Left lung (tissue), 14 donors: ENCODE measurements around the gene CLK2. TPM values are rescaled to one million over a fixed set of nuclear protein-coding genes. Genes with fewer than 3 reads are reported as not detected.

Experiments
- ATAC-seq: fragments of 200-7000 bp; cut with Tn5 transposase; one replicate; pipeline ENCODE4 v1.9.1; 2020; ENCODE audit warnings: moderate library complexity
- DNase-seq, 4 donors: peaks; one replicate each; pipeline ENCODE4 v3.0.0-alpha.2; 2013 to 2020
- H3K27ac ChIP-seq, 2 donors: fragments of 200-600 bp; sonication (generic) in 1 of 2; one replicate each; pipeline versions ENCODE4 v1.5.0 to v1.8.0; 2020 to 2021
- H3K27me3 ChIP-seq, 2 donors: fragments of 200-600 bp; sonication (generic) in 1 of 2; one replicate each; pipeline versions ENCODE4 v1.5.0 to v1.8.0; 2020 to 2021
- H3K36me3 ChIP-seq, 2 donors: fragments of 200-600 bp; sonication (generic) in 1 of 2; one replicate each; pipeline versions ENCODE4 v1.5.0 to v1.8.0; 2020 to 2021
- H3K4me1 ChIP-seq, 2 donors: fragments of 200-600 bp; one replicate each; pipeline ENCODE4 v1.8.0; 2021
- H3K4me3 ChIP-seq, 2 donors: fragments of 200-600 bp; sonication (generic) in 1 of 2; one replicate each; pipeline versions ENCODE4 v1.5.0 to v1.8.0; 2020 to 2021; ENCODE audit warnings: mild to moderate bottlenecking in 1 of 2
- H3K9me3 ChIP-seq, 2 donors: fragments of 200-600 bp; sonication (generic) in 1 of 2; one replicate each; pipeline versions ENCODE4 v1.5.0 to v1.8.0; 2020 to 2021
- intact Hi-C, 2 donors: fragments of 100-400 bp; cut with DNase I; formaldehyde crosslinking; loops; one replicate each; pipeline versions ENCODE4 v1.11.2 to v1.14.2; 2022
- long read RNA-seq, 12 donors: library from polyadenylated mRNA in 2 of 12; unstranded in 2 of 12; transcript quantifications; one replicate each; pipeline ENCODE4 v2.0.0 and lab custom pipeline, GENCODE V29; 2019 to 2026
- polyA plus RNA-seq, 6 donors: library from polyadenylated mRNA; unstranded; fragments of 120-200 nt; gene quantifications; one replicate each; pipeline ENCODE4 v1.2.1, GENCODE V29; 2013; ENCODE audit not compliant: insufficient read length in 6 of 6
- total RNA-seq, 2 donors: library from RNA; stranded (reverse); fragmentation: NEBNext Ultra II Directional; extraction: Animal tissue kit (Norgen Biotek cat#: 25700); gene quantifications; one replicate each; pipeline ENCODE4 v1.2.1, GENCODE V29; 2021
- TF ChIP-seq, protein P1 (sequence below), 2 donors: fragments of 200-600 bp; sonication (generic) in 1 of 2; IDR thresholded peaks; one replicate each; pipeline versions ENCODE4 v1.5.0 to v1.8.0; 2021; ENCODE audit warnings: antibody characterized with exemption in 2 of 2
- donor health status: DM: no; HTN: yes; CAD: no.
- donor health status: DM: no; HTN: no; CAD: no.

The CLK2 gene
- total RNA-seq (10 to 100 TPM; 45.4 to 55.2 TPM), polyA plus RNA-seq (10 to 100 TPM; 70.0 to 94.8 (median 78.8) TPM)
- long read RNA-seq, donor 1, partial matches to known transcripts, result 49 of 62 reads
- long read RNA-seq, donor 1, other reads (novel, unspliced or antisense), result 5 of 62 reads
- long read RNA-seq, donor 2, transcript CLK2-203 (13 exons, 2,166 nt), result major isoform, 5 of 7 reads
- long read RNA-seq, donor 2, partial matches to known transcripts, result 0 of 7 reads
- long read RNA-seq, donor 2, other reads (novel, unspliced or antisense), result 0 of 7 reads
- long read RNA-seq, donor 3, partial matches to known transcripts, result 0 of 7 reads
- long read RNA-seq, donor 3, other reads (novel, unspliced or antisense), result 0 of 7 reads
- long read RNA-seq, donor 4, partial matches to known transcripts, result 2 of 4 reads
- long read RNA-seq, donor 4, other reads (novel, unspliced or antisense), result 2 of 4 reads
- long read RNA-seq, donor 5, partial matches to known transcripts, result 215 of 285 reads
- long read RNA-seq, donor 5, other reads (novel, unspliced or antisense), result 63 of 285 reads
- long read RNA-seq, donor 6, partial matches to known transcripts, result 0 of 6 reads
- long read RNA-seq, donor 6, other reads (novel, unspliced or antisense), result 0 of 6 reads
- long read RNA-seq, donor 7, partial matches to known transcripts, result 0 of 4 reads
- long read RNA-seq, donor 7, other reads (novel, unspliced or antisense), result 0 of 4 reads
- long read RNA-seq, donor 8, partial matches to known transcripts, result 205 of 253 reads
- long read RNA-seq, donor 8, other reads (novel, unspliced or antisense), result 40 of 253 reads
- long read RNA-seq, donor 9, result 0 reads
- long read RNA-seq, donor 10, partial matches to known transcripts, result 0 of 1 reads
- long read RNA-seq, donor 10, other reads (novel, unspliced or antisense), result 1 of 1 reads
- long read RNA-seq, donor 11, partial matches to known transcripts, result 0 of 2 reads
- long read RNA-seq, donor 11, other reads (novel, unspliced or antisense), result 0 of 2 reads
- long read RNA-seq, donor 12, partial matches to known transcripts, result 0 of 4 reads
- long read RNA-seq, donor 12, other reads (novel, unspliced or antisense), result 0 of 4 reads

DNA sequence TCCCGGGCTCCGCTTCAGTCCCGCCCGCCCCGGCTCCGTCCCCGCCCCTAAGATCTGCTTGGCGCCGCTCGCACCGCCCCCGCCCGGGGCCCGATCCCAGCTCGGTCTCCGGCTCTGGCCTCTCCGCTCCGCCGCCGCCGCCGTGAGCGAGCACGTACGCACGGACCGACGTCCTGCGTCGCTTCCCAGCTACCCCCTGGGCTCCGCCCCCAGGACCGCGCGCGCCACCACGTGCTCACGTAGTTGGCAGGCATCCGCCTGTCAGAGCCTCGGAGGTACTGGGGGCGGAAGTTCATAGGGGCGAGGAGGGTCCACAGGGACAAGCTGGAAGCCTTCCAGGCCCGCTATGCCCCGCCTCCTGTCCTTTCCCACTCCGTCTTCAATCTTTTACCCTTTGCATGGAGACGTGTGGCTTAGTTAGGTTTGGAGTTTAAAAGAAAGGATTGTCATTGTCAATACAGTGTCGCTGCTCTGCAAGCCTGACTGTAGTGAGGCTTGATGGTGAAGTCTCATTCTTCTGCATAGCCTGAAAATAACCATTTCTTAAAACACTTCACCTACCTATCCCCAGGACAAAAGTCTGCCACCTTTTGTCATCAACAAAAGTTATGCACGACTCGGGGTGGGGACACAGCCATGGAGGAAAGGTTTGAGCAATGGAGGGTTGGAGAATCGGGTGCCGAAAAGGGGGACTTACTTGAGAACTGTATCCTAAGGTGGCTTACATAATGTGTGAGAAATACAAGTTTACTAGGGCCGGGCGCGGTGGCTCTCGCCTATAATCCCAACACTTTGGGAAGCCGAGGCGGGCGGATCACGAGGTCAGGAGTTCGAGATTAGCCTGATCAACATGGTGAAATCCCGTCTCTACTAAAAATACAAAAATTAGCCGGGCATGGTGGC lies at the start of gene CLK2:
Gene CLK2 (minus strand): TSS at position 162 of the 903 bp plus-strand sequence. CDS start 2,527 bp downstream, outside the sequence.
- Histone ChIP-seq H3K36me3 (peaks cover 0 to 25% of the 10 kb centered on the region in 2 donors), H3K4me3 (peak within 1 kb of the TSS; percentile 72 to 80), H3K4me1 (peaks cover 10 to 52% of the 10 kb centered on the region in 2 donors), H3K27ac (peak within 1 kb of the TSS; percentile 91 to 92), H3K27me3 (peaks cover 0 to 12% of the 10 kb centered on the region in 2 donors), H3K9me3 (no peaks in the 10 kb centered on the region)
- DNase-seq (peak; percentile 92 to 100 (median 97)), ATAC-seq (peak; percentile 92)
- TF ChIP-seq, protein P1, sequence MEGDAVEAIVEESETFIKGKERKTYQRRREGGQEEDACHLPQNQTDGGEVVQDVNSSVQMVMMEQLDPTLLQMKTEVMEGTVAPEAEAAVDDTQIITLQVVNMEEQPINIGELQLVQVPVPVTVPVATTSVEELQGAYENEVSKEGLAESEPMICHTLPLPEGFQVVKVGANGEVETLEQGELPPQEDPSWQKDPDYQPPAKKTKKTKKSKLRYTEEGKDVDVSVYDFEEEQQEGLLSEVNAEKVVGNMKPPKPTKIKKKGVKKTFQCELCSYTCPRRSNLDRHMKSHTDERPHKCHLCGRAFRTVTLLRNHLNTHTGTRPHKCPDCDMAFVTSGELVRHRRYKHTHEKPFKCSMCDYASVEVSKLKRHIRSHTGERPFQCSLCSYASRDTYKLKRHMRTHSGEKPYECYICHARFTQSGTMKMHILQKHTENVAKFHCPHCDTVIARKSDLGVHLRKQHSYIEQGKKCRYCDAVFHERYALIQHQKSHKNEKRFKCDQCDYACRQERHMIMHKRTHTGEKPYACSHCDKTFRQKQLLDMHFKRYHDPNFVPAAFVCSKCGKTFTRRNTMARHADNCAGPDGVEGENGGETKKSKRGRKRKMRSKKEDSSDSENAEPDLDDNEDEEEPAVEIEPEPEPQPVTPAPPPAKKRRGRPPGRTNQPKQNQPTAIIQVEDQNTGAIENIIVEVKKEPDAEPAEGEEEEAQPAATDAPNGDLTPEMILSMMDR (IDR thresholded peaks at IDR 0.05), result no peak
- intact Hi-C loops, result loop anchor here in 1 of 2 donors (10.0 kb wide), 1 partner anchor 321 kb away; no protein-coding TSS in a partner anchor

DNA sequence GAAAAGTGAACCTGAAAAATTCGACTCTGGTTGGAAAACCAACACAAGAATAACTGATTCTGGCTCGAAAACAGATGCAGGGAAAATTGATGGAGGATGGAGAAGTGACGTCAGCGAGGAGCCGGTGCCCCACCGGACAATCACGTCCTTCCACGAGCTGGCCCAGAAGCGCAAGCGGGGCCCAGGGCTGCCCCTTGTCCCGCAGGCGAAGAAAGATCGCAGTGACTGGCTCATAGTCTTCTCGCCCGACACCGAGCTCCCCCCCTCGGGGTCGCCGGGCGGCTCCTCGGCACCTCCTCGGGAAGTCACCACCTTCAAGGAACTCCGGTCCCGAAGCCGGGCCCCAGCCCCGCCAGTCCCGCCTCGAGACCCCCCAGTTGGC lies 49.3 kb upstream of the CLK2 start:
- H3K4me1 ChIP-seq, result peaks cover 11 to 58% of the 10 kb centered on the region in 2 donors
- peak overlapping the region; percentile 92 to 97 for H3K27ac ChIP-seq
- ATAC-seq (no peak), DNase-seq (peak in 2 of 4 donors; percentile 40 to 84)
- TF ChIP-seq, protein P1 (IDR thresholded peaks at IDR 0.05), result no peak
- intact Hi-C loops, result loop anchor here in 1 of 2 donors (5.0 kb wide), 1 partner anchor 45 kb away; the partner anchor contains the start of gene HCN3
- peaks cover 0 to 34% of the 10 kb centered on the region in 2 donors for H3K36me3 ChIP-seq
- no peaks in the 10 kb centered on the region for H3K27me3 ChIP-seq
- H3K9me3 ChIP-seq, result no peaks in the 10 kb centered on the region
- peak overlapping the region; percentile 68 to 94 for H3K4me3 ChIP-seq

DNA sequence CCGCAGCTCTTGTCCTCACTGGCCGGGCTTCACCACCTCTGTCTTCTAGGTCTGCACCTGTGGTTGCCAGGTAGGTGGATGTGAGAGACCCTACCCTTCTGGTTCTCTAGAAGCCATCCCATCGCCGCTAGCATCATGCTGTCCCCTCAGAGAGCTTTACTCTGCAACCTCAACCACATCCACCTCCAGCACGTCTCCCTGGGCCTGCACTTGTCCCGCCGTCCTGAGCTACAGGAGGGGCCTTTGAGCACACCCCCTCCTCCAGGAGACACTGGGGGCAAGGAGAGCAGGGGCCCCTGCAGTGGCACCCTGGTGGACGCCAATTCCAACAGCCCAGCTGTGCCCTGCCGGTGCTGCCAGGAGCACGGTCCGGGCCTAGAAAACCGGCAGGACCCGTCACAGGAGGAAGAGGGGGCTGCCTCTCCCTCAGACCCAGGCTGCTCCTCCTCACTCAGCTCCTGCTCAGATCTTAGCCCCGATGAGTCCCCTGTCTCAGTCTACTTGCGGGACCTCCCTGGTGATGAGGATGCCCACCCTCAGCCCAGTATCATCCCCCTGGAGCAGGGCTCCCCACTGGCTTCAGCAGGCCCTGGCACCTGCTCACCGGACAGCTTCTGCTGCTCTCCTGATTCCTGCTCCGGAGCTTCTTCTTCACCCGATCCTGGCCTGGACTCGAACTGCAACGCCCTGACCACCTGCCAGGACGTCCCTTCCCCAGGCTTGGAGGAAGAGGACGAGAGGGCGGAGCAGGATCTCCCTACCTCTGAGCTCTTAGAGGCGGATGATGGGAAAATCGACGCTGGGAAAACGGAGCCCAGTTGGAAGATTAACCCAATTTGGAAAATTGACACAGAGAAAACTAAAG lies 48.6 kb upstream of the CLK2 start:
- no peaks in the 10 kb centered on the region for H3K27me3 ChIP-seq
- H3K4me3 ChIP-seq, result peak overlapping the region; percentile 68 to 94
- TF ChIP-seq, protein P1 (IDR thresholded peaks at IDR 0.05), result no peak
- no peak for DNase-seq
- peaks cover 0 to 33% of the 10 kb centered on the region in 2 donors for H3K36me3 ChIP-seq
- peak overlapping the region; percentile 92 to 97 for H3K27ac ChIP-seq
- intact Hi-C loops, result loop anchor here in 1 of 2 donors (5.0 kb wide), 1 partner anchor 45 kb away; the partner anchor contains the start of gene HCN3
- H3K4me1 ChIP-seq, result peaks cover 11 to 58% of the 10 kb centered on the region in 2 donors
- ATAC-seq, result no peak
- H3K9me3 ChIP-seq, result no peaks in the 10 kb centered on the region
